ENCODE results near the gene MAML2. TPM values are rescaled to one million over a fixed set of nuclear protein-coding genes. Genes with fewer than 3 reads are reported as not detected.

MAML2 gene
- polyA plus RNA-seq, 1 of the 3 experiments (the other 2 are of a cell fraction) = 20.1 TPM

DNA sequence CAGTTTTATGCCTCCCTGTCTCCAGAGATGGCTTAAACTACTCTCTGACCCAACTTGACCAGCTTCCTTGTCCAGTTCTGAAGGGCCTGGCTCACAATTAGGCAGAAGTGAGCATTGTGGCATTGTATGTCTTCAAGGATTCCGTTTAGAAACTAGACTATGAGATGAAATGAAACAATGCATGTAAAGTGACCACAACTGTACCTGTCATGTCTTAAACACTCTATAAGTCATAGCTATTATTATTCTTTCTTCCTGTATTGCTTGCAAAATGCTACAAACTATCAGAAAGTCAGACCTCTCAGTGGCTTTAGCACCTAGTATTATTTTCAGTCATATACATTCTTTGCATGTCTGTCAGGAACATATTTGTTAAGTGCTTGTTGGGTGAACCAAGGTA, 291.2 kb downstream of the MAML2 start:
- peak overlapping the region in 1 of 2 experiments; percentile 86; a peak in 1 of 4 replicates for H3K27ac ChIP-seq (ENCODE audit: low read depth in 2 of 2, low read length in 1 of 2)

DNA sequence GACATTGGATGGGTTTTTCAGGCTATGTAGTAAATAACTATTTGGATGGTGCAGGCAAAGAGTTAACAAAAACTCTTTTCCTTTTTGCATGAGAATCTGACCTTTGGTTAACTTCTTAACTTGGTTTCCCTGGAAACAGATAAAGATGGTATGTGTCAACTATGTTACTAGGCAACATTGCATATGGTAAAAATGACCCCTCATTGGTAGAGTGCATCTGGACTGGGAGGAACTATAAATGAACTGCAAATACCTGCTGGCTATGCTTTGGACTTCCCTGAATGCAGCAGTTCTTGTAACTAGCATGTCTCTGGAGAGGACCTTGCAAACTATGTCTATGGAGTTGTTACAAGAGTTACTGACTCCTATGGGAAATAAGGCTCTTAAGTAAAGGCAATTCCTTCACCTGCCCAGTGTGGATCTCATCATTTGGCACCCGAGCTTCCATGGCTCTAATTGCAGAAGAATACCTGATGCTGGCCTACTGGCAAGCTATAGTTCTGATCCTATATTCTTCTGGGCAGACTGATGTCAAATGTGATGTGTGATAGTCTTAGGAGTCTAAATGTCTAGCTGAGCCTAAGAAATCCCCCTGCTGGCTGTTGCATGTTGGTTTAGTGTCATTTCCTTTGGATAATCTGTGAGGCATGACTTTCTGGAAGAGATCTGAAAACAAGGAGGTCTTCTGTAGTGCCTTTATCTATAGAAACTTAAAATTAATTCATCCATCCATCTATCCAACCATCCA, 292.4 kb downstream of the MAML2 start:
- Histone ChIP-seq H3K9me2 (no peaks in the 10 kb centered on the region), H3K27ac (ENCODE audit: low read depth in 2 of 2, low read length in 1 of 2) (peak overlapping the region in 1 of 2 experiments; percentile 42; a peak in 1 of 4 replicates), H4K20me1 (ENCODE audit: insufficient read depth) (no peaks in the 10 kb centered on the region), H3K4me2 (no peak overlapping the region), H3K4me1 (ENCODE audit: control insufficient read depth in 1 of 2, insufficient read depth in 2 of 2, low read depth in 1 of 2, low read length in 1 of 2) (peaks cover 15 to 44% of the 10 kb centered on the region in 2 experiments), H3K4me3 (ENCODE audit: low read depth in 2 of 2, low read length in 1 of 2) (no peak overlapping the region), H2AFZ (ENCODE audit: low read depth) (no peak overlapping the region), H3K9ac (no peak overlapping the region), H3K27me3 (ENCODE audit: insufficient read depth) (no peaks in the 10 kb centered on the region), H3K79me2 (ENCODE audit: insufficient read depth) (peaks cover 56% of the 10 kb centered on the region), H3K36me3 (replicated peaks in 1 of 2; ENCODE audit: control insufficient read depth in 1 of 2, insufficient read depth in 2 of 2, low read length in 1 of 2) (peaks cover 2 to 11% of the 10 kb centered on the region in 2 experiments), H3F3A (replicated peaks; ENCODE audit: insufficient read depth) (peaks cover 23% of the 10 kb centered on the region), H3K9me3 (no peaks in the 10 kb centered on the region)
- DNase-seq = no peak
- TF ChIP-seq CHD2 (IDR thresholded peaks at IDR 0.05; ENCODE audit: low read length, partially characterized antibody) = no peak
- no peak for TF ChIP-seq NFIC (IDR thresholded peaks at IDR 0.05; ENCODE audit: borderline replicate concordance)
- TF ChIP-seq, protein P1, sequence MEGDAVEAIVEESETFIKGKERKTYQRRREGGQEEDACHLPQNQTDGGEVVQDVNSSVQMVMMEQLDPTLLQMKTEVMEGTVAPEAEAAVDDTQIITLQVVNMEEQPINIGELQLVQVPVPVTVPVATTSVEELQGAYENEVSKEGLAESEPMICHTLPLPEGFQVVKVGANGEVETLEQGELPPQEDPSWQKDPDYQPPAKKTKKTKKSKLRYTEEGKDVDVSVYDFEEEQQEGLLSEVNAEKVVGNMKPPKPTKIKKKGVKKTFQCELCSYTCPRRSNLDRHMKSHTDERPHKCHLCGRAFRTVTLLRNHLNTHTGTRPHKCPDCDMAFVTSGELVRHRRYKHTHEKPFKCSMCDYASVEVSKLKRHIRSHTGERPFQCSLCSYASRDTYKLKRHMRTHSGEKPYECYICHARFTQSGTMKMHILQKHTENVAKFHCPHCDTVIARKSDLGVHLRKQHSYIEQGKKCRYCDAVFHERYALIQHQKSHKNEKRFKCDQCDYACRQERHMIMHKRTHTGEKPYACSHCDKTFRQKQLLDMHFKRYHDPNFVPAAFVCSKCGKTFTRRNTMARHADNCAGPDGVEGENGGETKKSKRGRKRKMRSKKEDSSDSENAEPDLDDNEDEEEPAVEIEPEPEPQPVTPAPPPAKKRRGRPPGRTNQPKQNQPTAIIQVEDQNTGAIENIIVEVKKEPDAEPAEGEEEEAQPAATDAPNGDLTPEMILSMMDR (IDR thresholded peaks at IDR 0.05) = peak; percentile 19; the same call in 1 of the 2 replicates
- ChIA-PET POLR2A (no interaction called here), CTCF (interaction anchor here (3.1 kb wide), 1 partner anchor 292 kb away, joined by 15 read pairs; the partner anchor contains the start of gene MAML2)
- 100% methylated on average over 1 of the region's 1 CpG for WGBS (ENCODE audit: low lambda C conversion rate)

More for the DNA sequence above, 291.2 kb downstream of the MAML2 start:
- Histone ChIP-seq H4K20me1 (ENCODE audit: insufficient read depth) (no peaks in the 10 kb centered on the region), H3K4me2 (no peak overlapping the region), H3K9ac (no peak overlapping the region), H3K79me2 (ENCODE audit: insufficient read depth) (peaks cover 57% of the 10 kb centered on the region), H3K36me3 (replicated peaks in 1 of 2; ENCODE audit: control insufficient read depth in 1 of 2, insufficient read depth in 2 of 2, low read length in 1 of 2) (peaks cover 2 to 11% of the 10 kb centered on the region in 2 experiments), H3F3A (replicated peaks; ENCODE audit: insufficient read depth) (peaks cover 34% of the 10 kb centered on the region), H3K4me3 (ENCODE audit: low read depth in 2 of 2, low read length in 1 of 2) (no peak overlapping the region), H3K27me3 (ENCODE audit: insufficient read depth) (no peaks in the 10 kb centered on the region), H3K9me3 (no peaks in the 10 kb centered on the region), H2AFZ (ENCODE audit: low read depth) (no peak overlapping the region), H3K4me1 (ENCODE audit: control insufficient read depth in 1 of 2, insufficient read depth in 2 of 2, low read depth in 1 of 2, low read length in 1 of 2) (peaks cover 7 to 47% of the 10 kb centered on the region in 2 experiments), H3K9me2 (no peaks in the 10 kb centered on the region)
- TF ChIP-seq NFIC (IDR thresholded peaks at IDR 0.05; ENCODE audit: borderline replicate concordance) = no peak
- TF ChIP-seq, protein P2, sequence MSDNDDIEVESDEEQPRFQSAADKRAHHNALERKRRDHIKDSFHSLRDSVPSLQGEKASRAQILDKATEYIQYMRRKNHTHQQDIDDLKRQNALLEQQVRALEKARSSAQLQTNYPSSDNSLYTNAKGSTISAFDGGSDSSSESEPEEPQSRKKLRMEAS (IDR thresholded peaks at IDR 0.05; ENCODE audit: low read depth) = no peak
- no peak for TF ChIP-seq RFX5 (IDR thresholded peaks at IDR 0.05; ENCODE audit: low read length)
- TF ChIP-seq, protein P3, sequence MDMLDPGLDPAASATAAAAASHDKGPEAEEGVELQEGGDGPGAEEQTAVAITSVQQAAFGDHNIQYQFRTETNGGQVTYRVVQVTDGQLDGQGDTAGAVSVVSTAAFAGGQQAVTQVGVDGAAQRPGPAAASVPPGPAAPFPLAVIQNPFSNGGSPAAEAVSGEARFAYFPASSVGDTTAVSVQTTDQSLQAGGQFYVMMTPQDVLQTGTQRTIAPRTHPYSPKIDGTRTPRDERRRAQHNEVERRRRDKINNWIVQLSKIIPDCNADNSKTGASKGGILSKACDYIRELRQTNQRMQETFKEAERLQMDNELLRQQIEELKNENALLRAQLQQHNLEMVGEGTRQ (IDR thresholded peaks at IDR 0.05; ENCODE audit: borderline replicate concordance, low read depth, low read length) = no peak
- TF ChIP-seq JUND (IDR thresholded peaks at IDR 0.05) = no peak
- TF ChIP-seq TAF1 (IDR thresholded peaks at IDR 0.05; ENCODE audit: borderline replicate concordance, low read depth, low read length) = no peak
- TF ChIP-seq ELF1 (IDR thresholded peaks at IDR 0.05) = no peak
- TF ChIP-seq RCOR1 (IDR thresholded peaks at IDR 0.05; ENCODE audit: low read length) = no peak
- ChIA-PET CTCF (interaction anchor here (1.1 to 3.1 kb wide), 2 partner anchors 216 to 291 kb away, joined by 3 to 15 read pairs; partner anchors contain the start of gene MAML2), POLR2A (no interaction called here)
- 78% methylated on average over 1 of the region's 1 CpG for WGBS (ENCODE audit: low lambda C conversion rate)
- DNase-seq = no peak

Measured in SK-N-SH (cell line).